Endothelial cell of umbilical vein (primary cell): ENCODE results near the gene PARP12. TPM values are rescaled to one million over a fixed set of nuclear protein-coding genes. Genes with fewer than 3 reads are reported as not detected.

Experiments used
- BruUV-seq: library from RNA; stranded (reverse); fragments of 400-500 nt; replicated peaks from 2 replicates; lab custom pipeline; 2021; lab: Mats Ljungman, UMichigan
- CTCF ChIA-PET: fragments of 300-600, 350-600 bp; sonication (Branson Sonifier 250); formaldehyde crosslinking; loops from one replicate; lab custom pipeline; 2021; ENCODE audit warnings: antibody characterized with exemption, inconsistent platforms; lab: Charles Lee
- POLR2A ChIA-PET: fragments of 300-600, 350-600 bp; sonication (Branson Sonifier 250); formaldehyde crosslinking; loops from one replicate; lab custom pipeline; 2021; ENCODE audit warnings: antibody characterized with exemption, inconsistent platforms; lab: Charles Lee
- DNase-seq: peaks from one replicate; pipeline ENCODE4 v3.0.0-alpha.2; 2011; ENCODE audit warnings: low read depth, low spot score
- FAIRE-seq: peaks from 2 replicates; lab custom pipeline; 2011; peaks lifted over from hg19 to GRCh38; lab: Jason Lieb, UNC
- H2AFZ ChIP-seq: 2 replicates; pipeline ENCODE4 v1.6.0; 2012; ENCODE audit warnings: low read depth, low read length, control low read depth, inconsistent platforms
- H3K27ac ChIP-seq: 2 replicates; pipeline ENCODE4 v1.5.1; 2011; ENCODE audit warnings: low read depth, mild to moderate bottlenecking, control low read depth, low read length, moderate library complexity; ENCODE audit not compliant: insufficient read depth
- H3K27me3 ChIP-seq, 2 experiments: 2 replicates each; pipeline versions ENCODE4 v1.6.0 to v1.6.1; 2011; ENCODE audit warnings: low read length in 2 of 2, mixed read lengths in 1 of 2; ENCODE audit not compliant: control insufficient read depth in 2 of 2, insufficient read depth in 2 of 2
- H3K36me3 ChIP-seq, 2 experiments: 2 replicates in 1 of 2; 3 replicates in 1 of 2; pipeline ENCODE4 v1.5.1; 2011; ENCODE audit warnings: low read length in 2 of 2, mild to moderate bottlenecking in 1 of 2, moderate library complexity in 1 of 2; ENCODE audit not compliant: control insufficient read depth in 2 of 2, insufficient read depth in 2 of 2; ENCODE audit errors: extremely low read depth in 1 of 2
- H3K4me1 ChIP-seq: 3 replicates; pipeline ENCODE4 v1.5.1; 2011; ENCODE audit warnings: mild to moderate bottlenecking, low read length; ENCODE audit not compliant: control insufficient read depth, insufficient read depth; ENCODE audit errors: extremely low read depth
- H3K4me2 ChIP-seq: 2 replicates; pipeline ENCODE4 v1.6.1; 2011; ENCODE audit warnings: low read length, control low read depth, mixed read lengths; ENCODE audit not compliant: insufficient read depth
- H3K4me3 ChIP-seq, 3 experiments: fragments of 200-600 bp in 1 of 3; sonication (generic), shearing (Covaris generic) in 1 of 3; replicated peaks in 1 of 3; 2 replicates each; pipeline ENCODE4 v1.5.1; 2011 to 2016; ENCODE audit warnings: control low read depth in 3 of 3, low read length in 3 of 3, mild to moderate bottlenecking in 2 of 3, inconsistent platforms in 1 of 3, low read depth in 1 of 3, moderate library complexity in 1 of 3; ENCODE audit not compliant: insufficient read depth in 1 of 3
- H3K79me2 ChIP-seq: 2 replicates; pipeline ENCODE4 v1.6.0; 2012; ENCODE audit warnings: low read length, inconsistent platforms; ENCODE audit not compliant: control insufficient read depth, insufficient read depth
- H3K9ac ChIP-seq: replicated peaks from 2 replicates; pipeline ENCODE3; 2011; ENCODE audit warnings: low read length, control low read depth; ENCODE audit not compliant: insufficient read depth; ENCODE audit errors: extremely low read depth
- H3K9me1 ChIP-seq: replicated peaks from 3 replicates; pipeline ENCODE4 v1.6.0; 2011; ENCODE audit warnings: mild to moderate bottlenecking, low read length; ENCODE audit not compliant: control insufficient read depth, insufficient read depth; ENCODE audit errors: extremely low read depth
- H3K9me3 ChIP-seq: replicated peaks from 2 replicates; pipeline ENCODE4 v1.5.1; 2012; ENCODE audit warnings: low read length, inconsistent platforms; ENCODE audit not compliant: control insufficient read depth, insufficient read depth
- H4K20me1 ChIP-seq: replicated peaks from 2 replicates; pipeline ENCODE3; 2011; ENCODE audit warnings: mild to moderate bottlenecking, low read length; ENCODE audit not compliant: control insufficient read depth, insufficient read depth; ENCODE audit errors: extremely low read depth
- GATA2 ChIP-seq: IDR thresholded peaks from 2 replicates; pipeline ENCODE4 v1.7.0; 2011; ENCODE audit warnings: low read depth, mild to moderate bottlenecking, moderate library complexity, mixed read lengths, low read length; ENCODE audit not compliant: insufficient read length, insufficient read depth
- MYC ChIP-seq: IDR thresholded peaks from one replicate; pipeline ENCODE4 v1.6.1; 2011; ENCODE audit warnings: mild to moderate bottlenecking, low read depth, low read length
- POLR2A ChIP-seq: IDR thresholded peaks from 2 replicates; pipeline ENCODE4 v1.6.1; 2012; ENCODE audit warnings: low read depth, mild to moderate bottlenecking, control low read depth, low read length
- POLR2AphosphoS5 ChIP-seq: IDR thresholded peaks from 2 replicates; pipeline ENCODE4 v1.6.1; 2012; ENCODE audit warnings: low read depth, mild to moderate bottlenecking, control low read depth, low read length, moderate library complexity; ENCODE audit not compliant: insufficient read depth
- dilution Hi-C: fragments of 300-500 bp; cut with MboI; formaldehyde crosslinking; loops from one replicate; pipeline ENCODE4 v1.15.0; 2019; ENCODE audit warnings: low sequenced_read_pairs; ENCODE audit not compliant: extremely low pct_ligation_motif_present
- intact Hi-C: fragments of 100-400 bp; cut with micrococcal nuclease; formaldehyde crosslinking; loops from one replicate; pipeline ENCODE4 v1.10.0; 2022
- polyA plus RNA-seq, 4 experiments: library from polyadenylated mRNA; depleted of rRNA in 3 of 4; stranded (reverse) in 3 of 4; unstranded in 1 of 4; fragments of >200 nt; gene quantifications; 2 replicates each; pipeline versions ENCODE4 v1.2.1 to v1.2.3, GENCODE V29; 2011 to 2012; ENCODE audit warnings: missing spikeins in 1 of 4
- total RNA-seq: library from RNA; stranded (reverse); gene quantifications from 2 replicates; pipeline ENCODE4 v1.2.3, GENCODE V29; 2021
- TF ChIP-seq, protein P1 (sequence below): IDR thresholded peaks from 2 replicates; pipeline ENCODE4 v1.6.1; 2011; ENCODE audit not compliant: insufficient read depth, insufficient read length
- TF ChIP-seq, protein P2 (sequence below), 2 donors: IDR thresholded peaks; 1 replicate in 1 of 2; 2 replicates in 1 of 2; pipeline ENCODE4 v1.5.1; 2011; ENCODE audit warnings: low read length in 2 of 2, mild to moderate bottlenecking in 2 of 2, moderate library complexity in 2 of 2, control low read depth in 1 of 2, inconsistent platforms in 1 of 2, low read depth in 1 of 2; ENCODE audit not compliant: insufficient read depth in 1 of 2; ENCODE audit errors: extremely low read depth in 1 of 2

The PARP12 gene
- total and polyA plus RNA-seq, 2 donors (not counting 3 experiments of a cell fraction or from before 2014, with no cell fraction given) = 65.4 to 83.2 TPM

DNA sequence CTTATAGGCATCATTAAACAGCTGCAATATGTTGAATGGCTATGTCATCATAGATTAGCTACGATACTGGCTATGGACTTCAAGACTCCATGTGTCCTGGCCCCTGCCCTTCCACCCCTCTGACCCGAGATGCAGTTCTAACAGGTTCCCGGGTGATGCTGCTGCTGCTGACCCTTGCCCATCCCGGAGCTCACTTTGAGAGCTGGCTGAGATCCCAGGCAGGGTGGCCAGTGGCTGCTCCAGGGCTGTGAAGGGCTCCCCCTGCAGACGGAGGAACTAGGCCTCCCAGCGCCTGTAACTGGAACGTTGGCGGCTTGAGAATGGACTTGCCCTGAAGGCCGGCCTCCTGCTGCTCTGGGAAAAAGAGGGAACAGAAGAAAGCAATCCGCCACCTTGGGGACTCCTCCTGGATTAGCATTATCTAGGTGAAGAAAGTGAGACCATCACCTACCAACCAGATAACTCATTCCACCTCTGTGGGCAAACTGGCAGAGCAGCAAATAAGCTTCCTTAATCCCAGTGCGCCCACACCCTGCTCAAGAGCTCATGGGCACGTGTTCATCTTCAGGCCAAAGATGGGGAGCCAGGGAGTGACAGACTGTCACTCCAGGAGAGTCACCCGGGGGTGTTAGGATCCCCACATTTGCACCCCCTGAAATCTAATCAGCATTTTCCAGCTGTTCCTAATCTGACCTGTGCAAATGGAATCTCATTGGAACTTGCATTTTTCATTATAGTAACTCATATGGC lies 56.8 kb downstream of the PARP12 start:
- intact Hi-C loops (loop anchor here (2.0 kb wide), 1 partner anchor 55 kb away; no protein-coding TSS in a partner anchor), dilution Hi-C loops (loop anchor here (25.0 kb wide), 1 partner anchor 394 kb away; no protein-coding TSS in a partner anchor)
- no peaks in the 10 kb centered on the region for H3K4me1 ChIP-seq
- FAIRE-seq (peak; percentile 43), DNase-seq (peak; percentile 25)
- H3K4me2 ChIP-seq = no peak overlapping the region
- ChIA-PET CTCF (interaction anchor here (0.5 to 12.2 kb wide), 19 partner anchors 10 to 571 kb away, joined by 3 to 233 read pairs (median 3); no protein-coding TSS in a partner anchor), POLR2A (interaction anchor here (0.6 kb wide), 1 partner anchor 228 kb away, joined by 7 read pairs; the partner anchor contains the start of gene HIPK2)
- no peaks in the 10 kb centered on the region for H3K9me1 ChIP-seq
- no peak overlapping the region for H2AFZ ChIP-seq
- TF ChIP-seq POLR2AphosphoS5 (no peak), MYC (no peak), GATA2 (no peak), POLR2A (no peak)
- TF ChIP-seq, protein P1, sequence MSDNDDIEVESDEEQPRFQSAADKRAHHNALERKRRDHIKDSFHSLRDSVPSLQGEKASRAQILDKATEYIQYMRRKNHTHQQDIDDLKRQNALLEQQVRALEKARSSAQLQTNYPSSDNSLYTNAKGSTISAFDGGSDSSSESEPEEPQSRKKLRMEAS = no peak
- TF ChIP-seq, protein P2, sequence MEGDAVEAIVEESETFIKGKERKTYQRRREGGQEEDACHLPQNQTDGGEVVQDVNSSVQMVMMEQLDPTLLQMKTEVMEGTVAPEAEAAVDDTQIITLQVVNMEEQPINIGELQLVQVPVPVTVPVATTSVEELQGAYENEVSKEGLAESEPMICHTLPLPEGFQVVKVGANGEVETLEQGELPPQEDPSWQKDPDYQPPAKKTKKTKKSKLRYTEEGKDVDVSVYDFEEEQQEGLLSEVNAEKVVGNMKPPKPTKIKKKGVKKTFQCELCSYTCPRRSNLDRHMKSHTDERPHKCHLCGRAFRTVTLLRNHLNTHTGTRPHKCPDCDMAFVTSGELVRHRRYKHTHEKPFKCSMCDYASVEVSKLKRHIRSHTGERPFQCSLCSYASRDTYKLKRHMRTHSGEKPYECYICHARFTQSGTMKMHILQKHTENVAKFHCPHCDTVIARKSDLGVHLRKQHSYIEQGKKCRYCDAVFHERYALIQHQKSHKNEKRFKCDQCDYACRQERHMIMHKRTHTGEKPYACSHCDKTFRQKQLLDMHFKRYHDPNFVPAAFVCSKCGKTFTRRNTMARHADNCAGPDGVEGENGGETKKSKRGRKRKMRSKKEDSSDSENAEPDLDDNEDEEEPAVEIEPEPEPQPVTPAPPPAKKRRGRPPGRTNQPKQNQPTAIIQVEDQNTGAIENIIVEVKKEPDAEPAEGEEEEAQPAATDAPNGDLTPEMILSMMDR (IDR thresholded peaks at IDR 0.05; ENCODE audit: extremely low read depth in 1 of 2, insufficient read depth in 1 of 2, low read depth in 1 of 2, low read length in 2 of 2) = peak; percentile 30 to 56
- no peaks in the 10 kb centered on the region for H3K79me2 ChIP-seq
- H3K27me3 ChIP-seq = no peaks in the 10 kb centered on the region
- no peak overlapping the region for H3K27ac ChIP-seq
- BruUV-seq = no TSS peak
- H3K36me3 ChIP-seq = no peaks in the 10 kb centered on the region
- H3K9ac ChIP-seq = no peak overlapping the region
- H3K9me3 ChIP-seq = no peaks in the 10 kb centered on the region
- no peaks in the 10 kb centered on the region for H4K20me1 ChIP-seq
- H3K4me3 ChIP-seq = no peak overlapping the region
